CD14-positive monocyte (primary cell): ENCODE data around the gene UBE2E1. TPM values are rescaled to one million over a fixed set of nuclear protein-coding genes. Genes with fewer than 3 reads are reported as not detected.

Source experiments
- DNase-seq, 3 donors: peaks; one replicate each; pipeline ENCODE4 v3.0.0-alpha.2; 2011 to 2022
- H2AFZ ChIP-seq: 2 replicates; pipeline ENCODE4 v1.6.0; 2012; ENCODE audit warnings: mild to moderate bottlenecking, low read depth, low read length, inconsistent platforms; ENCODE audit not compliant: insufficient read depth, poor library complexity, severe bottlenecking
- H3K27ac ChIP-seq, 2 donors: 1 replicate in 1 of 2; 2 replicates in 1 of 2; pipeline ENCODE4 v1.5.1; 2012 to 2013; ENCODE audit warnings: low read length in 2 of 2, control low read depth in 1 of 2, inconsistent platforms in 1 of 2, low read depth in 1 of 2, mild to moderate bottlenecking in 1 of 2
- H3K27me3 ChIP-seq, 2 donors: one replicate each; pipeline versions ENCODE4 v1.6.0 to v1.6.1; 2011 to 2013; ENCODE audit warnings: low read length in 2 of 2; ENCODE audit not compliant: control insufficient read depth in 2 of 2, insufficient read depth in 2 of 2
- H3K36me3 ChIP-seq, 2 donors: replicated peaks in 1 of 2; 1 replicate in 1 of 2; 2 replicates in 1 of 2; pipeline versions ENCODE4 v1.5.1 to v1.6.1; 2012 to 2013; ENCODE audit warnings: low read length in 2 of 2, control low read depth in 1 of 2, inconsistent platforms in 1 of 2, mild to moderate bottlenecking in 1 of 2; ENCODE audit not compliant: insufficient read depth in 2 of 2, control insufficient read depth in 1 of 2
- H3K4me1 ChIP-seq, 2 donors: 1 replicate in 1 of 2; 2 replicates in 1 of 2; pipeline versions ENCODE4 v1.5.1 to v1.6.1; 2012 to 2013; ENCODE audit warnings: low read length in 2 of 2, control low read depth in 1 of 2, inconsistent platforms in 1 of 2, mild to moderate bottlenecking in 1 of 2, moderate library complexity in 1 of 2; ENCODE audit not compliant: insufficient read depth in 2 of 2, control insufficient read depth in 1 of 2
- H3K4me2 ChIP-seq: replicated peaks from 2 replicates; pipeline ENCODE3; 2012; ENCODE audit warnings: low read length, moderate library complexity, mild to moderate bottlenecking; ENCODE audit not compliant: poor library complexity, severe bottlenecking; ENCODE audit errors: extremely low read depth
- H3K4me3 ChIP-seq, 3 experiments: fragments of 200-600 bp in 1 of 3; sonication (generic) in 1 of 3; replicated peaks in 1 of 3; 1 replicate in 2 of 3; 2 replicates in 1 of 3; pipeline ENCODE4 v1.5.1; 2011 to 2013; ENCODE audit warnings: low read length in 3 of 3, mild to moderate bottlenecking in 3 of 3, control low read depth in 2 of 3, low read depth in 2 of 3, inconsistent platforms in 1 of 3, moderate library complexity in 1 of 3
- H3K79me2 ChIP-seq: 2 replicates; pipeline ENCODE4 v1.6.0; 2012; ENCODE audit warnings: mild to moderate bottlenecking, control low read depth, inconsistent platforms, low read length, moderate library complexity; ENCODE audit not compliant: insufficient read depth
- H3K9ac ChIP-seq: 2 replicates; pipeline ENCODE4 v1.6.0; 2017; ENCODE audit warnings: low read length, mild to moderate bottlenecking; ENCODE audit not compliant: insufficient read depth, poor library complexity, severe bottlenecking
- H3K9me3 ChIP-seq, 2 donors: replicated peaks in 1 of 2; 1 replicate in 1 of 2; 2 replicates in 1 of 2; pipeline versions ENCODE4 v1.5.1 to v1.6.1; 2012 to 2013; ENCODE audit warnings: low read length in 2 of 2, control low read depth in 1 of 2; ENCODE audit not compliant: control insufficient read depth in 1 of 2, insufficient read depth in 1 of 2
- H4K20me1 ChIP-seq: 2 replicates; pipeline ENCODE4 v1.6.0; 2012; ENCODE audit warnings: mild to moderate bottlenecking, low read length, control low read depth, moderate library complexity; ENCODE audit not compliant: insufficient read depth
- H3K27ac Mint-ChIP-seq, 7 donors: one replicate each; pipeline ENCODE4 v1.8.0; 2020; ENCODE audit warnings: mild to moderate bottlenecking in 7 of 7, mixed read lengths in 7 of 7, moderate library complexity in 6 of 7, inconsistent platforms in 2 of 7
- H3K27me3 Mint-ChIP-seq, 3 donors: one replicate each; pipeline ENCODE4 v1.8.0; 2021 to 2022; ENCODE audit warnings: low read depth in 3 of 3, mild to moderate bottlenecking in 3 of 3, mixed read lengths in 3 of 3, moderate library complexity in 3 of 3, inconsistent platforms in 1 of 3
- H3K36me3 Mint-ChIP-seq, 2 donors: one replicate each; pipeline ENCODE4 v1.8.0; 2020; ENCODE audit warnings: mixed read lengths in 2 of 2, inconsistent platforms in 1 of 2, mild to moderate bottlenecking in 1 of 2
- H3K4me1 Mint-ChIP-seq: one replicate; pipeline ENCODE4 v1.8.0; 2020; ENCODE audit warnings: mild to moderate bottlenecking, mixed read lengths
- H3K4me3 Mint-ChIP-seq, 2 donors: one replicate each; pipeline ENCODE4 v1.8.0; 2020; ENCODE audit warnings: mild to moderate bottlenecking in 2 of 2, mixed read lengths in 2 of 2, moderate library complexity in 1 of 2
- H3K9me3 Mint-ChIP-seq, 7 donors: one replicate each; pipeline ENCODE4 v1.8.0; 2020 to 2022; ENCODE audit warnings: mixed read lengths in 7 of 7, mild to moderate bottlenecking in 6 of 7, moderate library complexity in 6 of 7, inconsistent platforms in 2 of 7
- WGBS: methylation state at CpG from one replicate; pipeline ENCODE4 v1.1.5; 2013; ENCODE audit warnings: missing lambda C conversion rate; ENCODE audit not compliant: insufficient coverage; 5-methylcytosine and 5-hydroxymethylcytosine counted together
- intact Hi-C, 2 donors: fragments of 100-400 bp; cut with micrococcal nuclease; formaldehyde crosslinking; loops; one replicate each; pipeline versions ENCODE4 v1.15.0 to v1.15.1; 2023
- polyA plus RNA-seq, 3 donors: library from polyadenylated mRNA; depleted of rRNA in 1 of 3; unstranded in 2 of 3; stranded (reverse) in 1 of 3; fragments of 300-500 nt in 2 of 3; fragments of >200 nt in 1 of 3; fragmentation: Illumina TruSeq in 2 of 3; gene quantifications; 1 replicate in 2 of 3; 2 replicates in 1 of 3; pipeline ENCODE4 v1.2.3, GENCODE V29; 2012 to 2021
- TF ChIP-seq, protein P1 (sequence below): fragments of 200-600 bp; IDR thresholded peaks from one replicate; pipeline ENCODE4 v1.8.0; 2022; ENCODE audit warnings: antibody characterized with exemption, mild to moderate bottlenecking

Gene UBE2E1
- polyA plus RNA-seq, 3 donors = 31.3 to 60.2 (median 34.6) TPM

DNA sequence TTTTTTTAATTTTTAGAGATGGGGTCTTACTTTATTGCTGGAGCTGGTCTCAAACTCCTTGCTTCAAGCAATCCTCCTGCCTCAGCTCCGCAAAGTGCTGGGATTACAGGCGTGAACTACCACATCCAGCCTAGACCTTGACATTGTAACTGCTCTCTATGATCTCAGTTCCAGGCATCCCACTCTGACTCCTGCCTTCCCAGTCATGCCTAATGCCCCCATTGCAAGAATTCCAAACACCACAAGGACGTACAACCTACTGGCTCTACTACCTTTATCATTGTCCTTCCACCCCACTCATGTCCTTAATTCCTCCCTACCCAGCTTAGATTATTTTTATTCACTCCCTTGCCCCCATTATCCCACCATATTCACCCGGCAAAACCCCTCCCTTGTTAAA is 89.4 kb downstream of the UBE2E1 start:
- Mint-ChIP-seq H3K4me3 (no peak overlapping the region), H3K36me3 (peaks cover 44 to 53% of the 10 kb centered on the region in 2 donors), H3K27ac (peak overlapping the region in 1 of 7 donors; percentile 2), H3K4me1 (no peaks in the 10 kb centered on the region), H3K27me3 (peaks cover 0 to 3% (median 2%) of the 10 kb centered on the region in 3 donors), H3K9me3 (no peaks in the 10 kb centered on the region)
- TF ChIP-seq, protein P1, sequence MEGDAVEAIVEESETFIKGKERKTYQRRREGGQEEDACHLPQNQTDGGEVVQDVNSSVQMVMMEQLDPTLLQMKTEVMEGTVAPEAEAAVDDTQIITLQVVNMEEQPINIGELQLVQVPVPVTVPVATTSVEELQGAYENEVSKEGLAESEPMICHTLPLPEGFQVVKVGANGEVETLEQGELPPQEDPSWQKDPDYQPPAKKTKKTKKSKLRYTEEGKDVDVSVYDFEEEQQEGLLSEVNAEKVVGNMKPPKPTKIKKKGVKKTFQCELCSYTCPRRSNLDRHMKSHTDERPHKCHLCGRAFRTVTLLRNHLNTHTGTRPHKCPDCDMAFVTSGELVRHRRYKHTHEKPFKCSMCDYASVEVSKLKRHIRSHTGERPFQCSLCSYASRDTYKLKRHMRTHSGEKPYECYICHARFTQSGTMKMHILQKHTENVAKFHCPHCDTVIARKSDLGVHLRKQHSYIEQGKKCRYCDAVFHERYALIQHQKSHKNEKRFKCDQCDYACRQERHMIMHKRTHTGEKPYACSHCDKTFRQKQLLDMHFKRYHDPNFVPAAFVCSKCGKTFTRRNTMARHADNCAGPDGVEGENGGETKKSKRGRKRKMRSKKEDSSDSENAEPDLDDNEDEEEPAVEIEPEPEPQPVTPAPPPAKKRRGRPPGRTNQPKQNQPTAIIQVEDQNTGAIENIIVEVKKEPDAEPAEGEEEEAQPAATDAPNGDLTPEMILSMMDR = no peak
- Histone ChIP-seq H2AFZ (no peak overlapping the region), H3K4me3 (no peak overlapping the region), H3K9ac (no peak overlapping the region), H4K20me1 (peaks cover 7% of the 10 kb centered on the region), H3K9me3 (no peaks in the 10 kb centered on the region), H3K4me1 (no peaks in the 10 kb centered on the region), H3K36me3 (peaks cover 15 to 63% of the 10 kb centered on the region in 2 donors), H3K4me2 (no peak overlapping the region), H3K27ac (no peak overlapping the region), H3K79me2 (no peaks in the 10 kb centered on the region), H3K27me3 (no peaks in the 10 kb centered on the region)
- intact Hi-C loops = no loop called here
- no peak for DNase-seq
- 100% methylated on average over 4 of the region's 4 CpGs for WGBS

GRCh38 chr3:23900744-23901143 is 95.0 kb downstream of the UBE2E1 start:
- Histone ChIP-seq H3K9me3 (no peaks in the 10 kb centered on the region), H3K27me3 (no peaks in the 10 kb centered on the region), H4K20me1 (no peaks in the 10 kb centered on the region), H2AFZ (no peak overlapping the region), H3K36me3 (peaks cover 12 to 22% of the 10 kb centered on the region in 2 donors), H3K4me1 (no peaks in the 10 kb centered on the region), H3K4me2 (no peak overlapping the region), H3K9ac (no peak overlapping the region), H3K27ac (no peak overlapping the region), H3K4me3 (no peak overlapping the region), H3K79me2 (no peaks in the 10 kb centered on the region)
- TF ChIP-seq, protein P1 = no peak
- peaks cover 0 to 1% (median 0%) of the 10 kb centered on the region in 3 donors for H3K27me3 Mint-ChIP-seq
- DNase-seq = no peak
- 86% methylated on average over 4 of the region's 6 CpGs for WGBS
- peaks cover 0 to 2% (median 0%) of the 10 kb centered on the region in 7 donors for H3K9me3 Mint-ChIP-seq
- peaks cover 31 to 34% of the 10 kb centered on the region in 2 donors for H3K36me3 Mint-ChIP-seq
- no peaks in the 10 kb centered on the region for H3K4me1 Mint-ChIP-seq
- no peak overlapping the region for H3K4me3 Mint-ChIP-seq
- H3K27ac Mint-ChIP-seq = no peak overlapping the region
- intact Hi-C loops = no loop called here
